ENCODE data around the gene ACSL4.

- TF ChIP-seq CTCF (IDR thresholded peaks at IDR 0.05) (no peak), EP300 (IDR thresholded peaks at IDR 0.05) (no peak), POLR2A (IDR thresholded peaks at IDR 0.05) (no peak), POLR2AphosphoS5 (IDR thresholded peaks at IDR 0.05) (no peak)
These were observed 7.4 kb upstream of the ACSL4 start for GRCh38 chrX:109740433-109740809.
